Ecto neural progenitor cell (in vitro differentiated cells): ENCODE data around the gene PSMD6.
A peak's percentile ranks its signal among the peaks of the same experiment; 100 is the strongest.

Experiments used
- DNase-seq: peaks from one replicate; pipeline ENCODE4 v3.0.0-alpha.2; 2018; ENCODE audit warnings: low spot score

Gene PSMD6

GRCh38 chr3:64008487-64009351 is 14.6 kb downstream of the PSMD6 start:
- no peak for DNase-seq

GRCh38 chr3:64008017-64008416 is 15.3 kb downstream of the PSMD6 start:
- no peak for DNase-seq

GRCh38 chr3:64003589-64003988 is 19.7 kb downstream of the PSMD6 start:
- no peak for DNase-seq

- no peak for DNase-seq
Measured at GRCh38 chr3:64002233-64002632, 21.1 kb downstream of the PSMD6 start.

- no peak for DNase-seq
Measured at GRCh38 chr3:64000453-64001055, 22.7 kb downstream of the PSMD6 start.

GRCh38 chr3:63998852-63999754 is 24.2 kb downstream of the PSMD6 start:
- no peak for DNase-seq

GRCh38 chr3:63995086-63995485 is 28.2 kb downstream of the PSMD6 start:
- no peak for DNase-seq

- peak; percentile 68 for DNase-seq
Measured at GRCh38 chr3:63993653-63994079, 29.6 kb downstream of the PSMD6 start.

GRCh38 chr3:63992516-63993209 is 30.6 kb downstream of the PSMD6 start:
- DNase-seq = no peak

- no peak for DNase-seq
Measured at GRCh38 chr3:63991666-63992065, 31.6 kb downstream of the PSMD6 start.

- DNase-seq = no peak
Measured at GRCh38 chr3:63990733-63991132, 32.6 kb downstream of the PSMD6 start.

- no peak for DNase-seq
Measured at GRCh38 chr3:63990204-63990603, 33.1 kb downstream of the PSMD6 start.

GRCh38 chr3:63988943-63989342 is 34.4 kb downstream of the PSMD6 start:
- DNase-seq = no peak

GRCh38 chr3:63986831-63987230 is 36.5 kb downstream of the PSMD6 start:
- DNase-seq = no peak

- DNase-seq = no peak
Measured at GRCh38 chr3:63986146-63986545, 37.1 kb downstream of the PSMD6 start.

- no peak for DNase-seq
Measured at GRCh38 chr3:63984391-63984790, 38.9 kb downstream of the PSMD6 start.

- no peak for DNase-seq
Measured at GRCh38 chr3:63981980-63982379, 41.3 kb downstream of the PSMD6 start.

- no peak for DNase-seq
Measured at GRCh38 chr3:63980830-63981498, 42.3 kb downstream of the PSMD6 start.

GRCh38 chr3:63980019-63980418 is 43.3 kb downstream of the PSMD6 start:
- no peak for DNase-seq

GRCh38 chr3:63979093-63979885 is 44.0 kb downstream of the PSMD6 start:
- no peak for DNase-seq

GRCh38 chr3:63977893-63978292 is 45.4 kb downstream of the PSMD6 start:
- DNase-seq = no peak
